ENCODE data around the gene ORC5. TPM values are rescaled to one million over a fixed set of nuclear protein-coding genes. Genes with fewer than 3 reads are reported as not detected.

ORC5 gene
- total RNA-seq, 1 donor from 2014 or later = 23.0 TPM

- no peaks in the 10 kb centered on the region for H4K20me1 ChIP-seq (ENCODE audit: insufficient read depth, low read length)
- H3K27me3 ChIP-seq (ENCODE audit: insufficient read depth, low read length) = no peaks in the 10 kb centered on the region
- H2AFZ ChIP-seq (ENCODE audit: low read depth, low read length) = no peak overlapping the region
- TF ChIP-seq CTCF (IDR thresholded peaks at IDR 0.05; ENCODE audit: insufficient read depth, low read depth, low read length) = no peak
- no peak for TF ChIP-seq EZH2 (IDR thresholded peaks at IDR 0.05; ENCODE audit: insufficient read depth, low read length)
- H3K4me3 ChIP-seq (ENCODE audit: insufficient read depth, low read depth, low read length) = no peak overlapping the region
- Mint-ChIP-seq H3K27ac (ENCODE audit: unreplicated experiment) (no peak overlapping the region), H3K36me3 (ENCODE audit: low read depth, unreplicated experiment) (peaks cover 23% of the 10 kb centered on the region), H3K4me3 (ENCODE audit: unreplicated experiment) (no peak overlapping the region), H3K4me1 (ENCODE audit: low read depth, unreplicated experiment) (no peaks in the 10 kb centered on the region), H3K27me3 (ENCODE audit: low read depth, unreplicated experiment) (no peaks in the 10 kb centered on the region), H3K9me3 (ENCODE audit: unreplicated experiment) (peaks cover 9% of the 10 kb centered on the region)
- H3K4me2 ChIP-seq (ENCODE audit: low read length) = no peak overlapping the region
- no peak overlapping the region for H3K9ac ChIP-seq (ENCODE audit: low read length)
- no peaks in the 10 kb centered on the region for H3K9me3 ChIP-seq (ENCODE audit: insufficient read depth, low read depth, low read length)
- no peaks in the 10 kb centered on the region for H3K4me1 ChIP-seq (ENCODE audit: insufficient read depth, low read length)
- DNase-seq (ENCODE audit: low read depth) = no peak
- no peak for FAIRE-seq
- H3K79me2 ChIP-seq (ENCODE audit: insufficient read depth, low read length) = no peaks in the 10 kb centered on the region
- peaks cover 3% of the 10 kb centered on the region for H3K36me3 ChIP-seq (ENCODE audit: insufficient read depth, low read length)
- H3K27ac ChIP-seq (ENCODE audit: low read depth, low read length) = no peak overlapping the region
Measured at GRCh38 chr7:104176332-104176731, 31.5 kb downstream of the ORC5 start.

GRCh38 chr7:104175361-104175984 is 32.3 kb downstream of the ORC5 start:
- Histone ChIP-seq H3K79me2 (ENCODE audit: insufficient read depth, low read length) (no peaks in the 10 kb centered on the region), H3K27ac (ENCODE audit: low read depth, low read length) (no peak overlapping the region), H4K20me1 (ENCODE audit: insufficient read depth, low read length) (no peaks in the 10 kb centered on the region), H2AFZ (ENCODE audit: low read depth, low read length) (no peak overlapping the region), H3K4me1 (ENCODE audit: insufficient read depth, low read length) (no peaks in the 10 kb centered on the region), H3K9ac (ENCODE audit: low read length) (no peak overlapping the region), H3K9me3 (ENCODE audit: insufficient read depth, low read depth, low read length) (no peaks in the 10 kb centered on the region), H3K27me3 (ENCODE audit: insufficient read depth, low read length) (no peaks in the 10 kb centered on the region), H3K4me2 (ENCODE audit: low read length) (no peak overlapping the region), H3K4me3 (ENCODE audit: insufficient read depth, low read depth, low read length) (no peak overlapping the region), H3K36me3 (ENCODE audit: insufficient read depth, low read length) (peaks cover 3% of the 10 kb centered on the region)
- no peaks in the 10 kb centered on the region for H3K27me3 Mint-ChIP-seq (ENCODE audit: low read depth, unreplicated experiment)
- peaks cover 9% of the 10 kb centered on the region for H3K9me3 Mint-ChIP-seq (ENCODE audit: unreplicated experiment)
- DNase-seq (ENCODE audit: low read depth) (no peak), FAIRE-seq (no peak)
- H3K36me3 Mint-ChIP-seq (ENCODE audit: low read depth, unreplicated experiment) = peaks cover 21% of the 10 kb centered on the region
- no peak overlapping the region for H3K4me3 Mint-ChIP-seq (ENCODE audit: unreplicated experiment)
- H3K4me1 Mint-ChIP-seq (ENCODE audit: low read depth, unreplicated experiment) = no peaks in the 10 kb centered on the region
- TF ChIP-seq CTCF (IDR thresholded peaks at IDR 0.05; ENCODE audit: insufficient read depth, low read depth, low read length) = no peak
- TF ChIP-seq EZH2 (IDR thresholded peaks at IDR 0.05; ENCODE audit: insufficient read depth, low read length) = no peak
- no peak overlapping the region for H3K27ac Mint-ChIP-seq (ENCODE audit: unreplicated experiment)

- no peak overlapping the region for H3K9ac ChIP-seq (ENCODE audit: low read length)
- H3K27ac Mint-ChIP-seq (ENCODE audit: unreplicated experiment) = no peak overlapping the region
- no peaks in the 10 kb centered on the region for H3K79me2 ChIP-seq (ENCODE audit: insufficient read depth, low read length)
- H3K27ac ChIP-seq (ENCODE audit: low read depth, low read length) = no peak overlapping the region
- no peaks in the 10 kb centered on the region for H4K20me1 ChIP-seq (ENCODE audit: insufficient read depth, low read length)
- peaks cover 18% of the 10 kb centered on the region for H3K36me3 Mint-ChIP-seq (ENCODE audit: low read depth, unreplicated experiment)
- FAIRE-seq (no peak), DNase-seq (ENCODE audit: low read depth) (no peak)
- peaks cover 3% of the 10 kb centered on the region for H3K36me3 ChIP-seq (ENCODE audit: insufficient read depth, low read length)
- no peak overlapping the region for H3K4me2 ChIP-seq (ENCODE audit: low read length)
- no peak overlapping the region for H3K4me3 ChIP-seq (ENCODE audit: insufficient read depth, low read depth, low read length)
- no peaks in the 10 kb centered on the region for H3K4me1 ChIP-seq (ENCODE audit: insufficient read depth, low read length)
- no peak overlapping the region for H3K4me3 Mint-ChIP-seq (ENCODE audit: unreplicated experiment)
- no peaks in the 10 kb centered on the region for H3K4me1 Mint-ChIP-seq (ENCODE audit: low read depth, unreplicated experiment)
- H3K27me3 ChIP-seq (ENCODE audit: insufficient read depth, low read length) = no peaks in the 10 kb centered on the region
- no peaks in the 10 kb centered on the region for H3K9me3 ChIP-seq (ENCODE audit: insufficient read depth, low read depth, low read length)
- no peak overlapping the region for H2AFZ ChIP-seq (ENCODE audit: low read depth, low read length)
- no peak for TF ChIP-seq CTCF (IDR thresholded peaks at IDR 0.05; ENCODE audit: insufficient read depth, low read depth, low read length)
- no peak for TF ChIP-seq EZH2 (IDR thresholded peaks at IDR 0.05; ENCODE audit: insufficient read depth, low read length)
- peaks cover 9% of the 10 kb centered on the region for H3K9me3 Mint-ChIP-seq (ENCODE audit: unreplicated experiment)
- no peaks in the 10 kb centered on the region for H3K27me3 Mint-ChIP-seq (ENCODE audit: low read depth, unreplicated experiment)
Measured at GRCh38 chr7:104174798-104175197, 33.0 kb downstream of the ORC5 start.
